ENCODE measurements around the gene PDGFRB.

The PDGFRB gene

DNA sequence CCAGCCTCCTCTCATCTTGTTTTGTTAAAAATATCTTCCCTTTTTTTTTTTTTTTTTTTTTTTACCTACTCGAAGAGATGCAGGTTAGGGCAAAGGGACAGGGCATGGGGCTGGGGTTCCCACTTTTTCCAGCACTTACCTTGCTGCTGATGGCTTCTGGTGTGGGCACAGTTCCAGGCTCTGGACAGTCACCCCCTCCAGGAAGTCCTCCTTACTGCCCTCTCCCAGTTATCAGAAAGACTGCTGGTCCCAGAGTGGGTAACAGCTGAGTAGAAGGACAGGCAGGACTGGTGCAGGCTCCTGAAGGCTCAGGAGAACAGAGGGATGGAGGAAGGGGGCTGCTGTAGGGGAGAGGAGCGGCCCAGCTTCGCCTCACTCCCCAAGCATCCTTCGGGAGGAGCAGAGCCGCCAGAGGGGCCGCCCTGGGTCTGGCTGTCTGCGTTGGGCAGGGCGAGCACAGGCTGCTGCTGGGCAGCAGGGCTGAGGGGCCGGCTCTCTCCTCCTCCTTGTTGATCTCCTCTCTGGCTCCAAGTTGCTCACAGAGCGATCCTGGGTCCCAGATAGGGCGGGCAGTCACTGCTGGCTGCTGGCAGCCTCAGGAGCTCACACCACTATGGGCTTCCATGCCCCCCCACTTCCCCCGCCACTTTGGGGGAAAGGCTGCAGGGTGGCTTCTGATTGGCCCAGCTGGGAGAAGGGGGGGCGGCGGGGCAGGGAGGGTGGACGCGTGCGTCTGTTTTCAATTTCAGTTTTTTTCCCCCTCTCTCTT, at the start of gene PDGFRB:
Gene PDGFRB (minus strand): TSS at position 588 of the 769 bp plus-strand sequence. CDS start 18,798 bp downstream, outside the sequence.
- H3K4me1 ChIP-seq (ENCODE audit: insufficient read depth, low read length): peaks cover 22% of the 10 kb centered on the region
- H3K27ac ChIP-seq (ENCODE audit: low read depth, low read length): peak within 1 kb of the TSS; percentile 24
- H3K4me3 ChIP-seq (ENCODE audit: low read depth in 1 of 2, low read length in 2 of 2): peak within 1 kb of the TSS; percentile 49 to 72
- H3K36me3 ChIP-seq (ENCODE audit: insufficient read depth, low read length): no peaks in the 10 kb centered on the region
- no peaks in the 10 kb centered on the region for H3K9me3 ChIP-seq (ENCODE audit: low read length)
- no peaks in the 10 kb centered on the region for H3K27me3 ChIP-seq (ENCODE audit: control insufficient read depth in 1 of 2, insufficient read depth in 2 of 2, low read length in 2 of 2)
- H3K9ac ChIP-seq (ENCODE audit: low read length): peak within 1 kb of the TSS; percentile 61

DNA sequence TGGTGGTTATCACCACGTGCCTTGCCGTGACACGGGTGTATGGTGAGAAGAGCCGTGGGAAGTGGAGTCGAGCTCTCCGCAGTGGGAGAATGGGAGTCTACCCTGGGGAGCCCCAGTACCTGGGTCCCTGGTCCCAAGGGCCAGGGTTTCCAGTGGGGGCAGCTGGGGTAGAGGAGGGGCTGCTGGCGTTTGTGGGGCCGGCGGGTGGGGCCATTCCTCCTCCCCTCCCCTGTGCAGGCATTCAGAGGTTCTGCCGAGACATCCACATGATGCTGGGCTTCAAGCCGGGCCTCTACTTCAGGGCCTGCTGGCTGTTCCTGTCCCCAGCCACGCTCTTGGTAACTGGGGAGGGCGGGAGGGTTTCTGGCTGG, 48.9 kb upstream of the PDGFRB start:
- Histone ChIP-seq H3K9ac (ENCODE audit: low read length) (no peak overlapping the region), H3K27me3 (ENCODE audit: control insufficient read depth in 1 of 2, insufficient read depth in 2 of 2, low read length in 2 of 2) (no peaks in the 10 kb centered on the region), H3K9me3 (ENCODE audit: low read length) (no peaks in the 10 kb centered on the region), H3K36me3 (ENCODE audit: insufficient read depth, low read length) (no peaks in the 10 kb centered on the region), H3K27ac (ENCODE audit: low read depth, low read length) (no peak overlapping the region), H3K4me1 (ENCODE audit: insufficient read depth, low read length) (no peaks in the 10 kb centered on the region), H3K4me3 (ENCODE audit: low read depth in 1 of 2, low read length in 2 of 2) (no peak overlapping the region)

- Histone ChIP-seq H3K27ac (ENCODE audit: low read depth, low read length) (no peak overlapping the region), H3K9me3 (ENCODE audit: low read length) (no peaks in the 10 kb centered on the region), H3K36me3 (ENCODE audit: insufficient read depth, low read length) (no peaks in the 10 kb centered on the region), H3K4me1 (ENCODE audit: insufficient read depth, low read length) (no peaks in the 10 kb centered on the region), H3K4me3 (ENCODE audit: low read depth in 1 of 2, low read length in 2 of 2) (no peak overlapping the region), H3K27me3 (ENCODE audit: control insufficient read depth in 1 of 2, insufficient read depth in 2 of 2, low read length in 2 of 2) (no peaks in the 10 kb centered on the region), H3K9ac (ENCODE audit: low read length) (no peak overlapping the region)
Observed at GRCh38 chr5:150203832-150204589, 48.4 kb upstream of the PDGFRB start.

DNA sequence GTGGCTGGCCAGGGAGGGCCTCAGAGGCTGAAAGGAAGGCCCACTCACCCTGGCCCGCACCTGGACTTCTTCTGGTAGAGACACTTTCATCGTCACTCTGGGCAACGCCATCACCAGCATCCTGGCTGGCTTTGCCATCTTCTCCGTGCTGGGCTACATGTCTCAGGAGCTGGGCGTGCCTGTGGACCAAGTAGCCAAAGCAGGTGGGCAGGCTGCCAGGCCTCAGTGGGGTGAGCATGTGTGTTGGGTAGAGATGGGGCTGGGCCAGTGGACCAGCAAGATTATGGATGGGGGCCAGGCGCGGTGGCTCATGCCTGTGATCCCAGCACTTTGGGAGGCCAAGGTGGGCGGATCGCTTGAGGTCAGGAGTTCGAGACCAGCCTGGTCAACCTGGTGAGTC, 46.9 kb upstream of the PDGFRB start:
- no peak overlapping the region for H3K4me3 ChIP-seq (ENCODE audit: low read depth in 1 of 2, low read length in 2 of 2)
- H3K9ac ChIP-seq (ENCODE audit: low read length): no peak overlapping the region
- H3K9me3 ChIP-seq (ENCODE audit: low read length): no peaks in the 10 kb centered on the region
- H3K27ac ChIP-seq (ENCODE audit: low read depth, low read length): no peak overlapping the region
- no peaks in the 10 kb centered on the region for H3K27me3 ChIP-seq (ENCODE audit: control insufficient read depth in 1 of 2, insufficient read depth in 2 of 2, low read length in 2 of 2)
- no peaks in the 10 kb centered on the region for H3K4me1 ChIP-seq (ENCODE audit: insufficient read depth, low read length)
- H3K36me3 ChIP-seq (ENCODE audit: insufficient read depth, low read length): no peaks in the 10 kb centered on the region

- Histone ChIP-seq H3K9me3 (ENCODE audit: low read length) (no peaks in the 10 kb centered on the region), H3K36me3 (ENCODE audit: insufficient read depth, low read length) (no peaks in the 10 kb centered on the region), H3K4me3 (ENCODE audit: low read depth in 1 of 2, low read length in 2 of 2) (no peak overlapping the region), H3K4me1 (ENCODE audit: insufficient read depth, low read length) (no peaks in the 10 kb centered on the region), H3K27ac (ENCODE audit: low read depth, low read length) (no peak overlapping the region), H3K27me3 (ENCODE audit: control insufficient read depth in 1 of 2, insufficient read depth in 2 of 2, low read length in 2 of 2) (no peaks in the 10 kb centered on the region), H3K9ac (ENCODE audit: low read length) (no peak overlapping the region)
Observed at GRCh38 chr5:150197476-150197875, 41.8 kb upstream of the PDGFRB start.

DNA sequence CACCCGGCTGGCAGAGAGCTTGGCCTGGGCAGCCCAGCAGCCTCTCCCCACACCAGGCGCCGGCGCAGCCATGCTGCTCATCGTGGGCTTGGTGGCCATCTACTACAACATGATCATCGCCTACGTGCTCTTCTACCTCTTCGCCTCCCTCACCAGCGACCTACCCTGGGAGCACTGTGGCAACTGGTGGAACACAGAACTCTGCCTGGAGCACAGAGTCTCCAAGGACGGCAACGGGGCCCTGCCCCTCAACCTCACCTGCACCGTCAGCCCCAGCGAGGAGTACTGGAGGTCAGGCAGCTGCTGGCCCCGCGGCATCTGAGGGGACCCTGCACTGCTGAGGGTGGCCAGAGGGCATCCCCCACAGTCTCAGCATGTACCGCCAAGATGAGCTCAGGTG, 41.3 kb upstream of the PDGFRB start:
- no peak overlapping the region for H3K4me3 ChIP-seq (ENCODE audit: low read depth in 1 of 2, low read length in 2 of 2)
- H3K36me3 ChIP-seq (ENCODE audit: insufficient read depth, low read length): no peaks in the 10 kb centered on the region
- H3K9me3 ChIP-seq (ENCODE audit: low read length): no peaks in the 10 kb centered on the region
- no peaks in the 10 kb centered on the region for H3K27me3 ChIP-seq (ENCODE audit: control insufficient read depth in 1 of 2, insufficient read depth in 2 of 2, low read length in 2 of 2)
- H3K27ac ChIP-seq (ENCODE audit: low read depth, low read length): no peak overlapping the region
- no peaks in the 10 kb centered on the region for H3K4me1 ChIP-seq (ENCODE audit: insufficient read depth, low read length)
- H3K9ac ChIP-seq (ENCODE audit: low read length): no peak overlapping the region

- Histone ChIP-seq H3K27me3 (ENCODE audit: control insufficient read depth in 1 of 2, insufficient read depth in 2 of 2, low read length in 2 of 2) (no peaks in the 10 kb centered on the region), H3K36me3 (ENCODE audit: insufficient read depth, low read length) (no peaks in the 10 kb centered on the region), H3K9me3 (ENCODE audit: low read length) (no peaks in the 10 kb centered on the region), H3K9ac (ENCODE audit: low read length) (no peak overlapping the region), H3K4me1 (ENCODE audit: insufficient read depth, low read length) (no peaks in the 10 kb centered on the region), H3K27ac (ENCODE audit: low read depth, low read length) (no peak overlapping the region), H3K4me3 (ENCODE audit: low read depth in 1 of 2, low read length in 2 of 2) (no peak overlapping the region)
Observed at GRCh38 chr5:150196514-150196913, 40.9 kb upstream of the PDGFRB start.

DNA sequence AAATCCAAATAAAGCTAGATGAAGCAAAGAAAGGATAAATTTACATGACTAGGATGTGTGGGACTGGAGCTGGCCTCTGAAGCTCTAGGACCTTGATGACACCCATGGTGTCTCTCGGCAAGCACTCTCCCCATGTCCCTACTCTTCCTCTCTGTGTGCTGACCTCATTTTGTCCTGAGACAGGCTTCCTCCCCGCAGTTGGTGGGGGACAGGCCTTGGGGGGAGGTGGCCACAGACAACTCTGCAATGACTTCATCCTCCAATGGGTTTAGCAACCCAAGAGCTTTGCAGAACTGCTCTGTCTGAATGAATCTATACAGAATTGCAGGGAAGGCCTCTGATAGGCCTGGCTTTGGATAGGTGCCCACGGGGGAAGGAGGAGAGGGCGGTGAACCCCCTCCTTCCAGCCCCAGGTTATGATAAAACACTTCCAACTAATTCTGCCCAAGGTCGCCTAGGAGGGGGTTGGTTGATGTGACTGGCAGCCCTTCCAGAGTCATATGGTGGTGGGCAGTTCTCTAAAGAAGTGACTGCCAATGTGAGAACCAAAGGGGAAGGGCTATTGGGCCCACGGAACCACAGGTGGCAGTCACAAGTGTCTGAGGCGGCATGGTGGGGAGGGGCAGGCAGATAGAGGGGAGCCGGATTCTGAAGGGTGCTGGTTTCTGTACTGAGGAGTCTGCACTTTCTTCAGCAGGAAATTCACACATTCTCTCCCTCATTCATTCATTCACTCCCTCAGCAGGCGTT, 40.3 kb upstream of the PDGFRB start:
- no peaks in the 10 kb centered on the region for H3K36me3 ChIP-seq (ENCODE audit: insufficient read depth, low read length)
- H3K27ac ChIP-seq (ENCODE audit: low read depth, low read length): no peak overlapping the region

DNA sequence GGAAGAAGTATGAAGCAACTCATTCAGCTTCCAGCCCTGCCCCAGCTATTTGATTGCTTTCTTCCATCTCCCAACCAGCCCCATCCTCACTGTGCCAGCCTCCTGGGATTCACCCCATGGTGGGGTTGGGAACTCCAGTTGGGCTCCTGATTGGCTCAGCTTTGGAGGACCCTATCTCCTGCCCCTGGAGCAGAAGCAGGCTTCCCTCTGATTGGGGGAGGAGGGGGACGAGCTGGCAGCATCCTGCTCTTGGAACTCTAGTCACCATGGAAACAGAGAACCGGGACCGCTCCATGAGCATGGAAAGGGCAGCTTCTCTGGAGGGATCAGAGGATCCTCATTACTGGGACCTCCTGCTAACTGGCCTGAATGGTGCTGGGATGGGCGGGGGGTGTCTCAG, 36.8 kb upstream of the PDGFRB start:
- Histone ChIP-seq H3K4me1 (ENCODE audit: insufficient read depth, low read length) (no peaks in the 10 kb centered on the region), H3K9me3 (ENCODE audit: low read length) (no peaks in the 10 kb centered on the region), H3K27me3 (ENCODE audit: control insufficient read depth in 1 of 2, insufficient read depth in 2 of 2, low read length in 2 of 2) (peaks cover 7 to 32% of the 10 kb centered on the region in 2 donors)

More for the DNA sequence above, 40.3 kb upstream of the PDGFRB start:
- Histone ChIP-seq H3K4me3 (ENCODE audit: low read depth in 1 of 2, low read length in 2 of 2) (no peak overlapping the region), H3K27me3 (ENCODE audit: control insufficient read depth in 1 of 2, insufficient read depth in 2 of 2, low read length in 2 of 2) (peaks cover 0 to 4% of the 10 kb centered on the region in 2 donors), H3K4me1 (ENCODE audit: insufficient read depth, low read length) (no peaks in the 10 kb centered on the region), H3K9ac (ENCODE audit: low read length) (no peak overlapping the region), H3K9me3 (ENCODE audit: low read length) (no peaks in the 10 kb centered on the region)

GRCh38 chr5:150190987-150191386, 35.3 kb upstream of the PDGFRB start:
- Histone ChIP-seq H3K27ac (ENCODE audit: low read depth, low read length) (no peak overlapping the region), H3K27me3 (ENCODE audit: control insufficient read depth in 1 of 2, insufficient read depth in 2 of 2, low read length in 2 of 2) (peaks cover 7 to 32% of the 10 kb centered on the region in 2 donors), H3K36me3 (ENCODE audit: insufficient read depth, low read length) (no peaks in the 10 kb centered on the region), H3K9ac (ENCODE audit: low read length) (no peak overlapping the region), H3K4me1 (ENCODE audit: insufficient read depth, low read length) (no peaks in the 10 kb centered on the region), H3K9me3 (ENCODE audit: low read length) (no peaks in the 10 kb centered on the region), H3K4me3 (ENCODE audit: low read depth in 1 of 2, low read length in 2 of 2) (no peak overlapping the region)

More for the DNA sequence above, 36.8 kb upstream of the PDGFRB start:
- Histone ChIP-seq H3K9ac (ENCODE audit: low read length) (no peak overlapping the region), H3K27ac (ENCODE audit: low read depth, low read length) (no peak overlapping the region), H3K4me3 (ENCODE audit: low read depth in 1 of 2, low read length in 2 of 2) (no peak overlapping the region), H3K36me3 (ENCODE audit: insufficient read depth, low read length) (no peaks in the 10 kb centered on the region)

DNA sequence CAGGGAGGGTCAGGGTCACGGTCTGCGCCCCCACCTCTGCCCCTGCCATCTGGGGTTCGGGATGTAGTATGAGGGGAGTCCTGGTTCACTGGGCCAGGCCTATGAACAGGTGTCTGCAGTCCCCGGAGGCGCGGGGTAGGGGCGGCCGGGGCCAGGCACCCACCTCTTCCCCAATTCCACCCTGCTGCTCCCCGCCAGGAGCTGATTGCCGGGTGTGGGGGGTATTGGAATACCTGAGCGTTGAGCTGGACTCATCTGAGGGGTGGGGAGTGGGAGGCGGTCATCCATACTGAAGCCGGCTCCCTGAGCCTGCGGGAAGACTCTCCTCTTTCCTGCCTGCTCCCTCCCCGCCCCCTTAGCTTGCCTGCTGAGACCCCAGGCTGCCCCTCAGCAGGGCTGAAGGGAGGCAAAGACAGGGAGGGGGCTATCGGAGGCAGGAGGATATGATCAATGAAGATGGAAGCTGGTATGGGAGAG, 34.9 kb upstream of the PDGFRB start:
- Histone ChIP-seq H3K36me3 (ENCODE audit: insufficient read depth, low read length) (no peaks in the 10 kb centered on the region), H3K4me3 (ENCODE audit: low read depth in 1 of 2, low read length in 2 of 2) (no peak overlapping the region), H3K9ac (ENCODE audit: low read length) (no peak overlapping the region), H3K4me1 (ENCODE audit: insufficient read depth, low read length) (no peaks in the 10 kb centered on the region), H3K27me3 (ENCODE audit: control insufficient read depth in 1 of 2, insufficient read depth in 2 of 2, low read length in 2 of 2) (peaks cover 7 to 32% of the 10 kb centered on the region in 2 donors), H3K9me3 (ENCODE audit: low read length) (no peaks in the 10 kb centered on the region), H3K27ac (ENCODE audit: low read depth, low read length) (no peak overlapping the region)
